ENCODE data around the gene RAI1. TPM values are rescaled to one million over a fixed set of nuclear protein-coding genes. Genes with fewer than 3 reads are reported as not detected.

Gene RAI1
- total RNA-seq, 2 experiments from 2014 or later = 17.1 to 49.4 TPM

DNA sequence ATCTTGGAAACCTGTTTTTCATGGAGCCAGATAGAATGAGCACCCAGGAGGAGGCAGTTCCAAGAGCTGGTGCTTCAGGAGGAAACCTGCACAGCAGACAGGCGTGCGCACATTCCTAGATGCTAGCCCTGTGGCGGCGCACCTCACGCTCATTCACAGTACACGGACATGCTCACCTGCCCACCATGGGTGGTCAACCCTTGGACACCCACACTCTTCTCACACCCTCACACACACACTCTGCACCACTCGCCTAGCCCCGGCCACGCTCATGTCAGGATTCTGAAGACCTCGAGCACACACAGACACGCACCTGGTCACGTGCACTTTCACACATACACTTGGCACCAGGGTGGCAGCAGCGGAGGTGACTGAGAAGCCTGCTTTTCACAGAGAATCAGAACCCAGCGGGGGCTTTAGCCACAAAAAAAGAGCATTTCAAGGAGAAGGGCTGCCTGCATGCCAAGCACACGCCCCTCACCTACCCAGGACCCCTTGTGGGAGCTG is 28.6 kb downstream of the RAI1 start:
- Histone ChIP-seq H3K79me2 (ENCODE audit: insufficient read depth, low read depth, low read length) (no peaks in the 10 kb centered on the region), H3K9me3 (ENCODE audit: low read length) (no peaks in the 10 kb centered on the region), H3K9me2 (ENCODE audit: insufficient read depth, low read length) (no peaks in the 10 kb centered on the region), H3K36me3 (ENCODE audit: insufficient read depth, low read length) (peaks cover 2% of the 10 kb centered on the region; the same call in 1 of the 2 replicates), H3K4me1 (ENCODE audit: insufficient read depth, low read length, poor library complexity, severe bottlenecking) (peaks cover 8% of the 10 kb centered on the region), H4K20me1 (ENCODE audit: insufficient read depth, low read length) (no peaks in the 10 kb centered on the region), H3K4me3 (ENCODE audit: low read depth, low read length, poor library complexity, severe bottlenecking) (no peak overlapping the region), H2AFZ (ENCODE audit: low read length) (no peak overlapping the region), H3K27ac (ENCODE audit: low read depth, low read length, poor library complexity, severe bottlenecking) (no peak overlapping the region), H3K4me2 (ENCODE audit: low read length) (no peak overlapping the region)
- no peak for DNase-seq (ENCODE audit: low spot score)
- CTCF ChIA-PET (ENCODE audit: unreplicated experiment) = no interaction called here
- TF ChIP-seq, protein P1, sequence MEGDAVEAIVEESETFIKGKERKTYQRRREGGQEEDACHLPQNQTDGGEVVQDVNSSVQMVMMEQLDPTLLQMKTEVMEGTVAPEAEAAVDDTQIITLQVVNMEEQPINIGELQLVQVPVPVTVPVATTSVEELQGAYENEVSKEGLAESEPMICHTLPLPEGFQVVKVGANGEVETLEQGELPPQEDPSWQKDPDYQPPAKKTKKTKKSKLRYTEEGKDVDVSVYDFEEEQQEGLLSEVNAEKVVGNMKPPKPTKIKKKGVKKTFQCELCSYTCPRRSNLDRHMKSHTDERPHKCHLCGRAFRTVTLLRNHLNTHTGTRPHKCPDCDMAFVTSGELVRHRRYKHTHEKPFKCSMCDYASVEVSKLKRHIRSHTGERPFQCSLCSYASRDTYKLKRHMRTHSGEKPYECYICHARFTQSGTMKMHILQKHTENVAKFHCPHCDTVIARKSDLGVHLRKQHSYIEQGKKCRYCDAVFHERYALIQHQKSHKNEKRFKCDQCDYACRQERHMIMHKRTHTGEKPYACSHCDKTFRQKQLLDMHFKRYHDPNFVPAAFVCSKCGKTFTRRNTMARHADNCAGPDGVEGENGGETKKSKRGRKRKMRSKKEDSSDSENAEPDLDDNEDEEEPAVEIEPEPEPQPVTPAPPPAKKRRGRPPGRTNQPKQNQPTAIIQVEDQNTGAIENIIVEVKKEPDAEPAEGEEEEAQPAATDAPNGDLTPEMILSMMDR (conservative IDR thresholded peaks at IDR 0.05; ENCODE audit: low read length) = no peak
- no peak for TF ChIP-seq EZH2phosphoT487 (IDR thresholded peaks at IDR 0.05; ENCODE audit: borderline replicate concordance, low read depth, low read length)
- BruUV-seq (replicated peaks) = no TSS peak
- intact Hi-C loops (cut with micrococcal nuclease; ENCODE audit: unreplicated experiment) = no loop called here
- POLR2A ChIA-PET = interaction anchor here (0.6 kb wide), 1 partner anchor 12 kb away, joined by 3 read pairs; no protein-coding TSS in a partner anchor

DNA sequence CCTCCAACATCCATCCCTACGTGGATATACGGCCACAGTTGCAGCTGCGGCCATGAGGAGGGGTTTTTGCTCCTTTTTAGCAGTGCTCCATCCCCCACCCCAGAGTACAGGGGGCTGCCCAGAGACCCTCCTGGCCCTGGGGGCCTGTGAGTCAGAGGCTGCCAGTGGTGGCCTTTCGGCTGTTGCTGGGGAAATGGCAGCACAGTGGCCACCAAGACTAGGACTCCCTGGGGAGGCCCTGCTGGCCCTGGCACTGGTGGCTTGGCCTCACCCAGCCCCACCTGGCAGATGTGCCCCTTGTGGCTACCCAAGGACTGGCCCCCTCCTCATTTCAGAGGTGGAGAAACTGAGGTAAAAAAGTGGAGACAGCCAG is 29.1 kb downstream of the RAI1 start:
- Histone ChIP-seq H2AFZ (ENCODE audit: low read length) (no peak overlapping the region), H3K4me2 (ENCODE audit: low read length) (no peak overlapping the region), H3K4me1 (ENCODE audit: insufficient read depth, low read length, poor library complexity, severe bottlenecking) (peaks cover 8% of the 10 kb centered on the region), H3K27ac (ENCODE audit: low read depth, low read length, poor library complexity, severe bottlenecking) (no peak overlapping the region), H4K20me1 (ENCODE audit: insufficient read depth, low read length) (no peaks in the 10 kb centered on the region), H3K9me3 (ENCODE audit: low read length) (no peaks in the 10 kb centered on the region), H3K9me2 (ENCODE audit: insufficient read depth, low read length) (no peaks in the 10 kb centered on the region), H3K36me3 (ENCODE audit: insufficient read depth, low read length) (no peaks in the 10 kb centered on the region), H3K4me3 (ENCODE audit: low read depth, low read length, poor library complexity, severe bottlenecking) (no peak overlapping the region), H3K79me2 (ENCODE audit: insufficient read depth, low read depth, low read length) (no peaks in the 10 kb centered on the region)
- intact Hi-C loops (cut with micrococcal nuclease; ENCODE audit: unreplicated experiment) = no loop called here
- BruUV-seq (replicated peaks) = no TSS peak
- no peak for DNase-seq (ENCODE audit: low spot score)
- CTCF ChIA-PET (ENCODE audit: unreplicated experiment) = no interaction called here
- TF ChIP-seq, protein P1 (conservative IDR thresholded peaks at IDR 0.05; ENCODE audit: low read length) = no peak
- no peak for TF ChIP-seq EZH2phosphoT487 (IDR thresholded peaks at IDR 0.05; ENCODE audit: borderline replicate concordance, low read depth, low read length)
- POLR2A ChIA-PET = no interaction called here

DNA sequence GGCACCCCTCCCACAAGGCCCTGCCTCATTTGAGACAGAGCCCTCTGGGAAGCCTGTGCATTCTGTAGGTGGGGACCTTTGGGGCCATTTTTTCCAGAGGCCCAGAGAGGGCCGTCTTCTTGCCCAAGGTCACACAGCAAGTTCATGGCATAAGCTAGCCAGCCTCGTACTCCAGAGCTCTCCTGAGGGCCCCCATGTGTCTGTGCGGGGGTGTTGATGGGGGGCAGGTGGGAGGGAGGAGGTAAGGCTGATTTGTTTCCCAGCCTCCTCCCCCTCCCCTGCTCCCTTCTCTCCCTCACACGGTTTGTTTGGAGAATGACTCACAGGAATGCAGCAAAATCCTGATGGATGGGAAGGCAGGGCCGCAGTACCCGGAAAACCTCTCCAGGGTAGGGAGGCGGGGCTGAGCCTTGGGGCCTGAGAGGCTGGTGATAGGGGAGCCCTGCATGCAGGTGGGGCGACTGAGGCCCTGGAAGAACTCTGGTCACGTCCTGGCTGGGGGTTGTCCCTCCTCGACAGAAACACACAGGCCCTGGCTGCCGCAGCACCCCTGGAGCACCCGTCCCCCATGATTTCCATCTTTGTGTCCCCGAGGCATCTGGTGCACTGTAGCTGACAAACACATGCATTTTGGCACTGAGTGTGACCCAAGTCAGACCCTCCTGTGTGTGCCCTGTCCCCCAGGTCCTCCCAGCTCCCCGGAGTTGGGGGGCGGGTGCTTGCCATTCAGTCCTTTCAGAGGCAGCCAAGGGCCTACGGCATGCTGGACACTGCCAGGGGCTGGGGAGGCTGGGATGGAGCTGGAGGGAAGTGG is 29.7 kb downstream of the RAI1 start:
- intact Hi-C loops (cut with micrococcal nuclease; ENCODE audit: unreplicated experiment) = no loop called here
- Histone ChIP-seq H3K27ac (ENCODE audit: low read depth, low read length, poor library complexity, severe bottlenecking) (no peak overlapping the region), H3K36me3 (ENCODE audit: insufficient read depth, low read length) (no peaks in the 10 kb centered on the region), H4K20me1 (ENCODE audit: insufficient read depth, low read length) (no peaks in the 10 kb centered on the region), H3K79me2 (ENCODE audit: insufficient read depth, low read depth, low read length) (no peaks in the 10 kb centered on the region), H3K4me2 (ENCODE audit: low read length) (no peak overlapping the region), H3K4me1 (ENCODE audit: insufficient read depth, low read length, poor library complexity, severe bottlenecking) (peaks cover 8% of the 10 kb centered on the region), H3K9me2 (ENCODE audit: insufficient read depth, low read length) (no peaks in the 10 kb centered on the region), H3K4me3 (ENCODE audit: low read depth, low read length, poor library complexity, severe bottlenecking) (no peak overlapping the region), H3K9me3 (ENCODE audit: low read length) (no peaks in the 10 kb centered on the region), H2AFZ (ENCODE audit: low read length) (no peak overlapping the region)
- no TSS peak for BruUV-seq (replicated peaks)
- POLR2A ChIA-PET = interaction anchor here (0.6 kb wide), 1 partner anchor 33 kb away, joined by 3 read pairs; no protein-coding TSS in a partner anchor
- TF ChIP-seq EZH2phosphoT487 (IDR thresholded peaks at IDR 0.05; ENCODE audit: borderline replicate concordance, low read depth, low read length) = no peak
- TF ChIP-seq, protein P1 (conservative IDR thresholded peaks at IDR 0.05; ENCODE audit: low read length) = no peak
- no peak for DNase-seq (ENCODE audit: low spot score)
- CTCF ChIA-PET (ENCODE audit: unreplicated experiment) = no interaction called here

Measured in OCI-LY7 (cell line).